Thyroid gland (tissue), 4 donors: ENCODE results near the gene RNF141.

Experiments used
- POLR2A ChIP-seq, 2 donors: fragments of 450-650 bp; IDR thresholded peaks; one replicate each; pipeline ENCODE4 v1.6.1; 2017; ENCODE audit warnings: antibody characterized with exemption in 2 of 2, mild to moderate bottlenecking in 2 of 2, moderate library complexity in 1 of 2
- TF ChIP-seq, protein P1 (sequence below), 6 experiments: fragments of 200-600 bp in 3 of 6; fragments of 450-650 bp in 3 of 6; sonication (generic) in 3 of 6; IDR thresholded peaks; one replicate each; pipeline ENCODE4 v1.5.1; 2016 to 2019; ENCODE audit warnings: antibody characterized with exemption in 6 of 6, mild to moderate bottlenecking in 2 of 6, inconsistent platforms in 1 of 6, moderate library complexity in 1 of 6

DNA sequence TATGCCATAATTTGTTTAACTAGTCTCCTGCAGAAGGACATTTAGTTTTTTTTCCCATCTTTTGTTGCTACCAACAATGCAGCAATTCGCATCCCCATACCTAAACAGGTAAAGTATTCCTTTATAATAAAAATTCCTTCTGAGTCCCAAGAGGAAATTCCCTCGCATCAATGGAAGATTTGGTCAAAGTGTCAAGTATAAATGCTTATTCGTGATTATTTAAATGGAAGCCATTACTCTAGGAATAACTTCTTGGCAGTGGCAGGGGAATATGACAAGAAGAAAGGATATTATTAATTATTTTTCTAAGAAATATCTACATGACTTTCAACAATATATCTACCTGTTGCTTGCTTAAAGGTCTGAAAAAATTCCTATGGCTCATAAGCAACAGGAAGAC lies 25.6 kb downstream of the RNF141 start:
- TF ChIP-seq, protein P1, sequence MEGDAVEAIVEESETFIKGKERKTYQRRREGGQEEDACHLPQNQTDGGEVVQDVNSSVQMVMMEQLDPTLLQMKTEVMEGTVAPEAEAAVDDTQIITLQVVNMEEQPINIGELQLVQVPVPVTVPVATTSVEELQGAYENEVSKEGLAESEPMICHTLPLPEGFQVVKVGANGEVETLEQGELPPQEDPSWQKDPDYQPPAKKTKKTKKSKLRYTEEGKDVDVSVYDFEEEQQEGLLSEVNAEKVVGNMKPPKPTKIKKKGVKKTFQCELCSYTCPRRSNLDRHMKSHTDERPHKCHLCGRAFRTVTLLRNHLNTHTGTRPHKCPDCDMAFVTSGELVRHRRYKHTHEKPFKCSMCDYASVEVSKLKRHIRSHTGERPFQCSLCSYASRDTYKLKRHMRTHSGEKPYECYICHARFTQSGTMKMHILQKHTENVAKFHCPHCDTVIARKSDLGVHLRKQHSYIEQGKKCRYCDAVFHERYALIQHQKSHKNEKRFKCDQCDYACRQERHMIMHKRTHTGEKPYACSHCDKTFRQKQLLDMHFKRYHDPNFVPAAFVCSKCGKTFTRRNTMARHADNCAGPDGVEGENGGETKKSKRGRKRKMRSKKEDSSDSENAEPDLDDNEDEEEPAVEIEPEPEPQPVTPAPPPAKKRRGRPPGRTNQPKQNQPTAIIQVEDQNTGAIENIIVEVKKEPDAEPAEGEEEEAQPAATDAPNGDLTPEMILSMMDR (IDR thresholded peaks at IDR 0.05): no peak
- TF ChIP-seq POLR2A (IDR thresholded peaks at IDR 0.05): no peak
